GM12872 (cell line): ENCODE results near the gene HSD17B12.

Experiments used
- CTCF ChIP-seq: IDR thresholded peaks from 3 replicates; pipeline ENCODE4 v1.5.1; 2011; ENCODE audit warnings: low read depth, mild to moderate bottlenecking, low read length, moderate library complexity; ENCODE audit not compliant: insufficient read depth

The HSD17B12 gene

DNA sequence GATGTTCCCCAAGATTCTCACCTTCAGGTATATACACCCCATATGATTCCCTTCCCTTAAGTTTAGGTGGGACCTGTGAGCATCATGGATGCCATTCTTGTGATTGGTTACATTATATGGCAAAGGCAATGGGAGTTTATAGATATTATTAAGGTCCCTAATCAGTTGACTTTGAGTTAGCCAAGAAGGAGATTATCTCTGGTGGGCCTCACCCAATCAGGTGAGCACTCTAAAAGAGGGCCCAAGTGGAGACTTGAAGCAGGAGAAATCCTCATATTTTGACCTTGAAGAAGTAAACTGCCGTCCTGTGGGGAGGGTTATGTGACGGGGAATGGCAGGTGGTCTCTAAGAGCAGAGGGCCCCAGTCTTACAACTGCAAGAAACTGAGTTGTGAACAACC lies 94.2 kb downstream of the HSD17B12 start:
- TF ChIP-seq CTCF, result no peak

- no peak for TF ChIP-seq CTCF
Observed at GRCh38 chr11:43779306-43779705, 98.8 kb downstream of the HSD17B12 start.

GRCh38 chr11:43784301-43784700 lies 103.8 kb downstream of the HSD17B12 start:
- TF ChIP-seq CTCF, result no peak

GRCh38 chr11:43784866-43785265 lies 104.3 kb downstream of the HSD17B12 start:
- no peak for TF ChIP-seq CTCF

GRCh38 chr11:43785318-43785717 lies 104.8 kb downstream of the HSD17B12 start:
- TF ChIP-seq CTCF, result no peak

GRCh38 chr11:43786016-43786415 lies 105.5 kb downstream of the HSD17B12 start:
- no peak for TF ChIP-seq CTCF

- TF ChIP-seq CTCF, result no peak
Observed at GRCh38 chr11:43787824-43788223, 107.3 kb downstream of the HSD17B12 start.

GRCh38 chr11:43788421-43788820 lies 107.9 kb downstream of the HSD17B12 start:
- TF ChIP-seq CTCF, result no peak
